Activated CD4-positive, alpha-beta T cell treated with anti-CD3 and anti-CD28 coated beads, Interleukin-2, amount 10 ng/mL, durations not matched to agents 7 days and 5 days (primary cell): Measurements from ENCODE around the gene DRAP1. TPM values are rescaled to one million over a fixed set of nuclear protein-coding genes. Genes with fewer than 3 reads are reported as not detected.
"Not testable (repeated sequence)": the region's sequence is repeated elsewhere in the genome, so short reads cannot be mapped to it uniquely, and the experiment has no call there.

Experiments used
- CTCF ChIA-PET: fragments of 350-600 bp; sonication (Branson Sonifier 250); formaldehyde crosslinking; loops from one replicate; lab custom pipeline; 2021; ENCODE audit warnings: antibody characterized with exemption; lab: Charles Lee
- POLR2A ChIA-PET: fragments of 350-600 bp; sonication (Branson Sonifier 250); formaldehyde crosslinking; loops from one replicate; lab custom pipeline; 2021; ENCODE audit warnings: antibody characterized with exemption; lab: Charles Lee
- DNase-seq: peaks from one replicate; pipeline ENCODE4 v3.0.0-alpha.2; 2020
- H3K27ac Mint-ChIP-seq: one replicate; pipeline ENCODE4 v1.8.0; 2021; ENCODE audit warnings: mild to moderate bottlenecking, moderate library complexity, mixed read lengths
- H3K27me3 Mint-ChIP-seq: one replicate; pipeline ENCODE4 v1.8.0; 2021; ENCODE audit warnings: mixed read lengths
- H3K36me3 Mint-ChIP-seq: one replicate; pipeline ENCODE4 v1.8.0; 2021; ENCODE audit warnings: low read depth, mixed read lengths
- H3K4me1 Mint-ChIP-seq: one replicate; pipeline ENCODE4 v1.8.0; 2021; ENCODE audit warnings: mixed read lengths
- H3K4me3 Mint-ChIP-seq: one replicate; pipeline ENCODE4 v1.8.0; 2021; ENCODE audit warnings: mild to moderate bottlenecking, moderate library complexity, mixed read lengths
- H3K9me3 Mint-ChIP-seq: one replicate; pipeline ENCODE4 v1.8.0; 2021; ENCODE audit warnings: mixed read lengths
- total RNA-seq, 2 experiments: library from RNA; stranded (reverse); gene quantifications; one replicate each; pipeline ENCODE4 v1.2.3, GENCODE V29; 2021

The DRAP1 gene
- total RNA-seq, 2 experiments from 2014 or later, result 190 to 218 TPM

DNA sequence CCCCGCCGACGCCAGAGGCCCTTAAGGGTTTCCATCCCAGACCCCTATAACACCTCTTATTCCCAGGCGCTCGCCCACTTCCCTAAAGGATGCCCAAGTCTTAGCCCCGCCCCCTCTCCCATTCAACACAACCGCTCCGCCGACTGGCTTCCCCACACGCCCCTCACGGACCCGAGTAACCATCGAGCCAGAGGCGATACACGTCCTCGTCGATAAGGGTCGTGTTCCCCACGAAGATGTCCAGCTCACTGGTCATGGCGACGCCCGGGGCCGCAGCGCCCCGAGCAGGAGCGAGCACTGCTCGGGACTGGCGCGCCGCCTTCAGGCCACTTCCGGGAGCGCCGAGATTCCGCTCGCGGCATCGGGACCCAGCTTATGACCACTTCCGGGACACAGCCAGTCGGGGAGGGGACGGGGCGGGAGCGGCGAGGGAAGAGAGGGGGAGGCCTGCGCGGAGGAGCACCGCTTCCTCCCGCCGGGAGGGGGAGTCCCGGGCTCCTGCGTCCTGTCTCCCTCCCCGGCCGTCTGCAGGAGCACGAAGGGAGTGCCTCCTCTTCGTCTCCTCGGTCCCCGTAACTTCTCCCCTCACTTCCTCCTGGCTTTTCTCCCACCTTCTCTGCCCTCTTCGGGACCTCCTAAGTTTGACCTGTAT, 30.9 kb upstream of the DRAP1 start, which contains the start of gene FIBP:
TSS of gene FIBP (minus strand) at position 309 of the 652 bp plus-strand sequence. CDS start at position 256, 53 bp downstream.
- Mint-ChIP-seq H3K4me1 (peaks cover 70% of the 10 kb centered on the region), H3K36me3 (peaks cover 37% of the 10 kb centered on the region)

DNA sequence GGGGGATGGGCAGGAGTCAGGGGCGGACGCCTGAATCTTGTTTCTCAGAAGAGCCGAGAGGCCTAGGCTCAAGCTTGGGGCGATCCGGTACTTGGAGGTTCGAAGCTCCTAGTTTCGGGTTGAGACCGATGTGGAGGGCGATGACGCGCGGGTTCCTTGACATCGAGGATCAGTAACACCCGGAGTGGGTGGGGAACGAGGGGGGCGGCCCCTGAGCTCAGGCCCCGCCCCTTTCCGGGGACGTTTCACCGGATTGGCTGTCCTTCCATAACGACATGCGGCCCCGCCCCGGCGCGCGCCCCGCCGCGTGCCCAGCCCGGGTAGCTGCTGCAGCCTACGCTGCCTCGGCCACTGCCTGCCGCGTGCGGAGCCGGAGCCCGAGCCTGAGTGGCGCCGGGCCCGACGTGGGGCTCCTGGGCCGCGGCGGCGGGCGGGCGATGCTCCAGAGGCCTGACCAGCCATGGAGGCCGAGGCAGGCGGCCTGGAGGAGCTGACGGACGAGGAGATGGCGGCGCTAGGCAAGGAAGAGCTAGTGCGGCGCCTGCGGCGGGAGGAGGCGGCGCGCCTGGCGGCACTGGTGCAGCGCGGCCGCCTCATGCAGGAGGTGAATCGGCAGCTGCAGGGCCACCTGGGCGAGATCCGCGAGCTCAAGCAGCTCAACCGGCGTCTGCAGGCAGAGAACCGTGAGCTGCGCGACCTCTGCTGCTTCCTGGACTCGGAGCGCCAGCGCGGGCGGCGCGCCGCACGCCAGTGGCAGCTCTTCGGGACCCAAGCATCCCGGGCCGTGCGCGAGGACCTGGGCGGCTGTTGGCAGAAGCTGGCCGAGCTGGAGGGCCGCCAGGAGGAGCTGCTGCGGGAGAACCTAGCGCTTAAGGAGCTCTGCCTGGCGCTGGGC, 28.7 kb upstream of the DRAP1 start, which contains the start of gene CCDC85B:
TSS of gene CCDC85B (plus strand) at position 350 of the 895 bp plus-strand sequence. CDS start at position 461, 111 bp downstream.
- peak; percentile 99 for DNase-seq
- Mint-ChIP-seq H3K4me3 (peak within 1 kb of the TSS; percentile 90), H3K36me3 (peaks cover 18% of the 10 kb centered on the region)

More for the DNA sequence above, 30.9 kb upstream of the DRAP1 start, which contains the start of gene FIBP:
- POLR2A ChIA-PET, result interaction anchor here (0.6 to 1.4 kb wide), 3 partner anchors 12 to 388 kb away, joined by 3 to 5 read pairs (median 3); partner anchors contain the start of gene FOSL1
- peak within 1 kb of the TSS; percentile 90 for H3K4me3 Mint-ChIP-seq
- no peaks in the 10 kb centered on the region for H3K27me3 Mint-ChIP-seq
- DNase-seq, result peak; percentile 98
- CTCF ChIA-PET, result interaction anchor here (0.6 to 24.2 kb wide), 50 partner anchors 19 to 426 kb away, joined by 3 to 590 read pairs (median 4); partner anchors contain the start of genes AP5B1, BANF1, C11orf68 and CFL1
- peak within 1 kb of the TSS; percentile 93 for H3K27ac Mint-ChIP-seq
- no peaks in the 10 kb centered on the region for H3K9me3 Mint-ChIP-seq

DNA sequence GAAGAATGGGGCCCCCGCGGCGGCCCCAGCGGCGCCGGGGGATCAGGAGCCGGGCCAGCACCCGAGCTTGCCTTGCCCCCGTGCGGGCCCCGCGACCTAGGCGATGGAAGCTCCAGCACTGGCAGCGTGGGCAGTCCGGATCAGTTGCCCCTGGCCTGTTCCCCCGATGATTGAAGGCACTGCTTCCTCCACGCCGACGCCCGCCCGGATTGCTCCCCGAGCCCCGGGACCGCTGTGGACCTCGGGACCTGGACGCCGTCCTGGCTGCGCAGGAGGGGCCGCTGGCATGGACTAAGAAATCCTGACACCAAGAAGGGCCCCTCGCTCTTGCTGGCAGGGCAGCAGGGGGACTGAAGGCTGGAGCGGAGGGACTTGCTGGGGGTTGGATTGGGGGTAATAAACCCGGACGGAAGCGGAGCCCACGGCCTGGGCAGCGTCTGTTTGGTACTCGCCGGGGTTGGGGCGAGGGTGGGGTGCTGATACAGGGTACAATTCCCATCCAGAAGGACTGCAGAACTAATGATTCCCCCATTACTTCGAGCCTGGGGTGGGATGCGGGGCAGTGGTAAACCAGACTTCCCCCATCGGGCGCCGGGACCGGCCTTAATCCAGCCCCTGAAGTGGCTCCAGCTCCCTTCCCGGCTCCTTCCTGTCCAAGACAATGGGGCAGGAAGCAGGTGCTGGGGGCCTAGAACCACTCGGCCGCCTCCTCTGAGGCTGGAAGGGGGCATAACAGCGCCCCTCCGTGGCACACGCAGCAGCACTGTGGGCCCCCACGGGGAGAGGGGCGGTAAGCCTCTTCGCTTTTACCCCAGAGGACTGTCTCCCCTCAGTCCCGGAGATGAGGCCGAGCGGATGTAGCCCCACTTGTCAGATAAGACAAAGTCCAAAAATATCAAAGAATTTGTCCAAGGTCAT, 27.7 kb upstream of the DRAP1 start:
- no peak for DNase-seq
- Mint-ChIP-seq H3K4me3 (peak overlapping the region; percentile 90), H3K27ac (peak overlapping the region; percentile 87), H3K9me3 (no peaks in the 10 kb centered on the region), H3K36me3 (peaks cover 13% of the 10 kb centered on the region), H3K4me1 (peaks cover 70% of the 10 kb centered on the region), H3K27me3 (no peaks in the 10 kb centered on the region)
- CTCF ChIA-PET, result interaction anchor here (1.0 to 24.2 kb wide), 13 partner anchors 16 to 177 kb away, joined by 3 to 590 read pairs (median 5); partner anchors contain the start of genes AP5B1, C11orf68, CFL1 and CTSW
- POLR2A ChIA-PET, result interaction anchor here (0.9 to 1.5 kb wide), 3 partner anchors 10 to 32 kb away, joined by 3 to 9 read pairs (median 3); partner anchors contain the start of gene MUS81

More for the DNA sequence above, 28.7 kb upstream of the DRAP1 start, which contains the start of gene CCDC85B:
- ChIA-PET POLR2A (interaction anchor here (0.6 to 1.5 kb wide), 5 partner anchors 10 to 251 kb away, joined by 3 to 9 read pairs (median 3); partner anchors contain the start of gene MUS81), CTCF (interaction anchor here (0.8 to 24.2 kb wide), 21 partner anchors 17 to 349 kb away, joined by 3 to 590 read pairs (median 5); partner anchors contain the start of genes AP5B1, C11orf68, CFL1 and CTSW)
- H3K27ac Mint-ChIP-seq, result peak within 1 kb of the TSS; percentile 93
- H3K9me3 Mint-ChIP-seq, result no peaks in the 10 kb centered on the region
- no peaks in the 10 kb centered on the region for H3K27me3 Mint-ChIP-seq
- H3K4me1 Mint-ChIP-seq, result peaks cover 69% of the 10 kb centered on the region

DNA sequence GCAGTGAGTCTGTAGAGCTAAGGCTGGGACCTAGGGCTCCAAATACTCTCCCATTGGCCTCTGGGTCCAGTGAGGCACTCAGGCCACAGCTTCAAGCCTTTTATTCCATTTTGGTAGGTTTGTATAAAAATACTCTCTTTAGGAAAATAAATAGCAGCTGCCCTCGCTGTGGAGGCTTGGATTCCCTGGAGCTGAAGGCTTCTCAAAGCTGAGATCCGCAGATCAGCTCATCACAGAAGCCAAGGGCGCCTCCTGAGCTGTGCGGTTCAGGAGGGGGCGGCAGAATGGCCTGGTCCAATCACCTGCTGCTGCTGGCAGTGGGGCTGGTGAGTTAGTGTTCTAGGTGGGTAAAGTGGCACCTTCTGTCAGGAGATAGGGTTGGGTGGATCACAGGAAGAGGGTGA, 27.1 kb upstream of the DRAP1 start:
- not testable (repeated sequence) for H3K27me3 Mint-ChIP-seq

DNA sequence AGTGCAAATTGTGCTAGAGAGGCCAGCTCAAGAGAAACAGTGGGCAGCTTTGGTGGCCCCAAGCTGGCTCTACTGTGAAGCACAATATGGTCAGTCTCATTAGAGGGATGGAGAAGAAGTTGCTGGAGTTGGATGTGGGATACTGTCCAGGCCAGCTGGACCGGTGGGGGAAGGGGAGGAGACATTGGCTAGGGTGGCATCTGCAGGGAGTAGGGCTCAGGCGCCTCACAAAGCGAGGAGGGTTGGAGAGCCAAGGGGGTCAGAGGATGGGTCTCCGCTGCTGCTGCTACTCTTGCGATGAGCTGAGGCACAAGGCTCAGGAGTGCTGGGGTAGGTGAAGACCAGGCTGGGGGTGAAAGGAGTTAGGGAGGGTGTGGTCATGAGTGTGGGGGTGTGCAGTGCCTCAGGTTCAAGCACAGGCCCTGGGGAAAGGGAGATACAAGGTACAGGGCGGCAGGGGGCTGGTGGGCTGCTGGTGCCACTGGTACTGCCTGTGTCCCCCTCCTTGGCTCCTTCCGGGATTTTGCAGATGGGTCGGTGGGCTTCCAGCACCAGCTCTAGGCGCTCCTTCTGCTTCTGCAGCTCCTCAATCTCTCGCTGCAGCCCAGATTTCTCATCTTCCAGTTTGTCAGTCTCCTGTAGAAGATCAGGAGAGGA, 26.4 kb upstream of the DRAP1 start:
- ChIA-PET CTCF (interaction anchor here (0.6 to 24.2 kb wide), 8 partner anchors 8 to 183 kb away, joined by 3 to 590 read pairs (median 4); partner anchors contain the start of genes AP5B1, C11orf68, CFL1 and CTSW), POLR2A (no interaction called here)
- no peak for DNase-seq
- Mint-ChIP-seq H3K4me1 (peaks cover 63% of the 10 kb centered on the region), H3K36me3 (peaks cover 7% of the 10 kb centered on the region), H3K27me3 (no peaks in the 10 kb centered on the region), H3K27ac (peak overlapping the region; percentile 87), H3K9me3 (no peaks in the 10 kb centered on the region), H3K4me3 (peak overlapping the region; percentile 90)

More for the DNA sequence above, 27.1 kb upstream of the DRAP1 start:
- peak overlapping the region; percentile 87 for H3K27ac Mint-ChIP-seq
- CTCF ChIA-PET, result interaction anchor here (0.6 to 24.2 kb wide), 7 partner anchors 7 to 184 kb away, joined by 3 to 590 read pairs (median 22); partner anchors contain the start of genes AP5B1, C11orf68, CFL1 and CTSW
- H3K36me3 Mint-ChIP-seq, DNase-seq, POLR2A ChIA-PET, H3K9me3 Mint-ChIP-seq: not testable (repeated sequence)
- H3K4me3 Mint-ChIP-seq, result peak overlapping the region; percentile 90
- H3K4me1 Mint-ChIP-seq, result peaks cover 69% of the 10 kb centered on the region

DNA sequence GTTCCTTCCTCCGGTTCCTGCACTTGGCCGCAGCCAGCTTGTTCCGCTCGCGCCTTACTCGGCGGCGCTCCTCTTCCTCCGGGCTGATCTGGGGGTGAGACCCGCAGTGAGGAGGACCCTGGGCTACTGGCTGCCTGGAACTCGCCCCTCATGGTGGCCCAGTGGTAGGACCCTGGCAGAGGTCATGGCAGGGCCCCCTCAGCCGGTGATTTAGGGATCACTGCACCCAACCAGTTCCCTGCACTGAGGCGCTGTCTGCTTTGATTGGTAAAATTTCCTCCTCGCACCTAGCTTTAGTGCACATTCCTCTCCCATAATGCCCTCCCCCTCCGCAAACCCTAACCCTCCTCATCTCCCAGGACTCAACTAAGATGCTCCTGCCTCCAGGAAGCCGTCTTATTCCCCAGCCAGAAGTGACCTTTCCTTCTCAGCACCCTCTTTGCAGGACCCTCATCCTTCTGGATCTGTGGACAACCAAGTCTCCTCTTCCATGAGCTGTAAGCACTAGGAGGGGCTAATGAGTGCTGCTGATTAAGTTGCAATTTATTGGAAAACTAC, 25.1 kb upstream of the DRAP1 start:
- Mint-ChIP-seq H3K4me3 (peak overlapping the region; percentile 90), H3K4me1 (peaks cover 58% of the 10 kb centered on the region)

DNA sequence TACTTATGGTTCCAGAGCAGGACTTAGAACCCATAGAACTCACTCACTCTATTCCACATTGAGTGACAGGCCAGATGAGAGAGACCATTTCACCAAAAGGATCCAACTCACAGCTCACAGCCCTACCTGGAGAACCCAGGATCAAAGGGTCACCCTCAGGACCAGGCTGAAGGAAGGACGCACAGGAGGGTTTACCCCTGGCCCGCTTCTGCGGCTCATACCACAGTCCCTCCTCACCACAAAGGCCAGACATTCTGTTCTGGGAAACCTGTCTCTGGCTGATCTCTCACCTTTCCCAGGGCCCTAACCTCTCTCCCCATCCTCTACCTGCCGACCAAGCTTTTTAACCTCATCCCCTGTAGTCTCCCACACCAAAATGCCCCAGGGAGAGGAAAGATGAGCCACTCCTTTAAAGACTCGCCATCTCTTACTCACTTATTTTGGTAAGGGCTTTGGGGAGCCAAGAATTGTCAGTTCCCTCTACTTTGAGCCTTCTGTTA, 23.7 kb upstream of the DRAP1 start:
- Mint-ChIP-seq H3K4me1 (peaks cover 46% of the 10 kb centered on the region), H3K9me3 (no peaks in the 10 kb centered on the region), H3K4me3 (peak overlapping the region; percentile 37), H3K27ac (peak overlapping the region; percentile 50), H3K27me3 (no peaks in the 10 kb centered on the region), H3K36me3 (peaks cover 5% of the 10 kb centered on the region)
- no peak for DNase-seq
- ChIA-PET CTCF (interaction anchor here (1.1 to 24.2 kb wide), 3 partner anchors 7 to 26 kb away, joined by 6 to 590 read pairs (median 340); partner anchors contain the start of genes CCDC85B, CFL1, CTSW and EFEMP2), POLR2A (no interaction called here)

More for the DNA sequence above, 25.1 kb upstream of the DRAP1 start:
- H3K36me3 Mint-ChIP-seq, result peaks cover 5% of the 10 kb centered on the region
- no peaks in the 10 kb centered on the region for H3K9me3 Mint-ChIP-seq
- CTCF ChIA-PET, result interaction anchor here (0.6 to 24.2 kb wide), 7 partner anchors 9 to 189 kb away, joined by 3 to 590 read pairs (median 3); partner anchors contain the start of genes C11orf68, CFL1, CTSW and EFEMP2
- H3K27me3 Mint-ChIP-seq, result no peaks in the 10 kb centered on the region
- POLR2A ChIA-PET, result interaction anchor here (0.7 to 1.0 kb wide), 3 partner anchors 33 to 175 kb away, joined by 3 to 6 read pairs (median 5); partner anchors contain the start of gene CFL1
- H3K27ac Mint-ChIP-seq, result peak overlapping the region; percentile 87
- peak; percentile 54 for DNase-seq

DNA sequence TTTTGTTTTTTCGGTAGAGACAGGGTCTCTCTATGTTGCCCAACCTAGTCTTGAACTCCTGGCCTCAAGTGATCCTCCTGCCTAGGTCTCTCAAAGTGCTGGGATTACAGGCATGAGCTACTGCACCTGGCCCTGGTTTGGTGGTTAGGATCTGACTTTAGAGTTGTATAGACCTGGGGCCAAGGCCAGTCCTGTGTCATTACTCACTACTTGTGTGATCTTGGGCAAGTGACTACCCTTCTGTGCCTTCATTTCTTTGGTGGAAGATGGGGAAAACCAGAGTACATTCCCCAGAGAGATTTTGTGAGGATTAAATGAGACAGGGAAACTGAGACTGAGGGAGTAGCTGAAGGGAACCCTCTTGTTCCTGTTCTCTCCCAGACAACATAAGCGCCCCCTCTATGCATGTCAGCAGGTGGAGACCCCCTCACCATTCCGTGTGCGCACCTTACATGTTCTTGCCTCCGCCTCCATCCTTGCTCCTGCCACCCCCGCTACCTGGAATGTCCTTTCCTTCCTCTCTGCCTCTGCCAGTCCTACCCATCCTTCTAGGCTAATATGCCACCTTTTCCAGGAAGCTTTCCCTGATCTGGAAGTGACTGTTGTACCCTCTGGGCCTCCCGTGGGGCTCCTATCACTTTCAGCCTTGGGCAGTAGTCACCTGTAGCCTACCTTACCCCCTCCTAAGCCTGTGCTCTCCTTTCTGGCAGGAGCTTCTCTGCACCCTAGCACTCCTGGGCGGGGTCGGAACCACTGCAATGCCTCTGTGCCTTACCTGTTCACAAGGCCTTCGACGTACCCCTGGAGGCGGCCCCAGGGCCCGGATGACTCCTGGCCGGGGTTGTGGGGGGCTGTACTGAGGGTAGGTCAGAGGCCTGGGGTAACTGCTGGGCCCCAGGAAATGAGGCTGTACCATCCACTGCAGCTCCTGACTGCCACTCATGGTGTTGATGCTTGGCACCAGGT, 22.9 kb upstream of the DRAP1 start:
- peak overlapping the region; percentile 6 for H3K27ac Mint-ChIP-seq
- H3K27me3 Mint-ChIP-seq, result no peaks in the 10 kb centered on the region
- no peaks in the 10 kb centered on the region for H3K9me3 Mint-ChIP-seq
- no peak for DNase-seq
- ChIA-PET CTCF (interaction anchor here (1.1 to 24.2 kb wide), 3 partner anchors 7 to 27 kb away, joined by 6 to 590 read pairs (median 340); partner anchors contain the start of genes CCDC85B, CFL1, CTSW and EFEMP2), POLR2A (no interaction called here)
- peaks cover 53% of the 10 kb centered on the region for H3K4me1 Mint-ChIP-seq
- H3K4me3 Mint-ChIP-seq, result no peak overlapping the region
- H3K36me3 Mint-ChIP-seq, result peaks cover 5% of the 10 kb centered on the region

DNA sequence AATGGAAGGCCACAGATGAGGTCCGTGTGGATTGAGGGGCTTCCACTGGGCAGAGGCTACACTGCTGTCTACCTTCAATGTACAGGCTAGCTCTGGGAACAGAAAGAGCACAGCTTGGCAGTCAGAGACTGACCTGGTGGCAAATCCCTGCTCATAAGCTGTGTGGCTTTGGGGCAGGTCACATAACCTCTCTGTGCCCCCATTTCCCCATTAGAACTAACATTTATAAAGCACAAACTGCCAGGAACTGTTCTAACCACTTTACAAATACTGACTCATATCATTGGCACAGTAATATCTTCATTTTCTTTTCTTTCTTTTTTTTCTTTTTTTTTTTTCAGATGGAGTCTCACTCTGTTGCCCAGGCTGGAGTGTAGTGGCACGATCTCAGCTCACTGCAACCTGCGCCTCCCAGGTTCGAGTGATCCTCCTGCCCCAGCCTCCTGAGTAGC, 22.2 kb upstream of the DRAP1 start:
- no peak overlapping the region for H3K4me3 Mint-ChIP-seq
- POLR2A ChIA-PET, result no interaction called here

More for the DNA sequence above, 22.2 kb upstream of the DRAP1 start:
- no peaks in the 10 kb centered on the region for H3K9me3 Mint-ChIP-seq
- CTCF ChIA-PET, result interaction anchor here (24.0 to 24.2 kb wide), 2 partner anchors 8 to 27 kb away, joined by 340 to 590 read pairs; partner anchors contain the start of genes CCDC85B, CFL1, CTSW and EFEMP2
- H3K4me1 Mint-ChIP-seq, result peaks cover 55% of the 10 kb centered on the region
- H3K27ac Mint-ChIP-seq, result peak overlapping the region; percentile 41
- peaks cover 5% of the 10 kb centered on the region for H3K36me3 Mint-ChIP-seq
- peaks cover under 1% of the 10 kb centered on the region for H3K27me3 Mint-ChIP-seq
- no peak for DNase-seq
